ENCODE measurements around the gene BMS1.
A peak's percentile ranks its signal among the peaks of the same experiment; 100 is the strongest.
"Not testable (repeated sequence)": the region's sequence is repeated elsewhere in the genome, so short reads cannot be mapped to it uniquely, and the experiment has no call there.

Gene BMS1, protein sequence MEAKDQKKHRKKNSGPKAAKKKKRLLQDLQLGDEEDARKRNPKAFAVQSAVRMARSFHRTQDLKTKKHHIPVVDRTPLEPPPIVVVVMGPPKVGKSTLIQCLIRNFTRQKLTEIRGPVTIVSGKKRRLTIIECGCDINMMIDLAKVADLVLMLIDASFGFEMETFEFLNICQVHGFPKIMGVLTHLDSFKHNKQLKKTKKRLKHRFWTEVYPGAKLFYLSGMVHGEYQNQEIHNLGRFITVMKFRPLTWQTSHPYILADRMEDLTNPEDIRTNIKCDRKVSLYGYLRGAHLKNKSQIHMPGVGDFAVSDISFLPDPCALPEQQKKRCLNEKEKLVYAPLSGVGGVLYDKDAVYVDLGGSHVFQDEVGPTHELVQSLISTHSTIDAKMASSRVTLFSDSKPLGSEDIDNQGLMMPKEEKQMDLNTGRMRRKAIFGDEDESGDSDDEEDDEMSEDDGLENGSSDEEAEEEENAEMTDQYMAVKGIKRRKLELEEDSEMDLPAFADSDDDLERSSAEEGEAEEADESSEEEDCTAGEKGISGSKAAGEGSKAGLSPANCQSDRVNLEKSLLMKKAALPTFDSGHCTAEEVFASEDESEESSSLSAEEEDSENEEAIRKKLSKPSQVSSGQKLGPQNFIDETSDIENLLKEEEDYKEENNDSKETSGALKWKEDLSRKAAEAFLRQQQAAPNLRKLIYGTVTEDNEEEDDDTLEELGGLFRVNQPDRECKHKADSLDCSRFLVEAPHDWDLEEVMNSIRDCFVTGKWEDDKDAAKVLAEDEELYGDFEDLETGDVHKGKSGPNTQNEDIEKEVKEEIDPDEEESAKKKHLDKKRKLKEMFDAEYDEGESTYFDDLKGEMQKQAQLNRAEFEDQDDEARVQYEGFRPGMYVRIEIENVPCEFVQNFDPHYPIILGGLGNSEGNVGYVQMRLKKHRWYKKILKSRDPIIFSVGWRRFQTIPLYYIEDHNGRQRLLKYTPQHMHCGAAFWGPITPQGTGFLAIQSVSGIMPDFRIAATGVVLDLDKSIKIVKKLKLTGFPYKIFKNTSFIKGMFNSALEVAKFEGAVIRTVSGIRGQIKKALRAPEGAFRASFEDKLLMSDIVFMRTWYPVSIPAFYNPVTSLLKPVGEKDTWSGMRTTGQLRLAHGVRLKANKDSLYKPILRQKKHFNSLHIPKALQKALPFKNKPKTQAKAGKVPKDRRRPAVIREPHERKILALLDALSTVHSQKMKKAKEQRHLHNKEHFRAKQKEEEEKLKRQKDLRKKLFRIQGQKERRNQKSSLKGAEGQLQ

DNA sequence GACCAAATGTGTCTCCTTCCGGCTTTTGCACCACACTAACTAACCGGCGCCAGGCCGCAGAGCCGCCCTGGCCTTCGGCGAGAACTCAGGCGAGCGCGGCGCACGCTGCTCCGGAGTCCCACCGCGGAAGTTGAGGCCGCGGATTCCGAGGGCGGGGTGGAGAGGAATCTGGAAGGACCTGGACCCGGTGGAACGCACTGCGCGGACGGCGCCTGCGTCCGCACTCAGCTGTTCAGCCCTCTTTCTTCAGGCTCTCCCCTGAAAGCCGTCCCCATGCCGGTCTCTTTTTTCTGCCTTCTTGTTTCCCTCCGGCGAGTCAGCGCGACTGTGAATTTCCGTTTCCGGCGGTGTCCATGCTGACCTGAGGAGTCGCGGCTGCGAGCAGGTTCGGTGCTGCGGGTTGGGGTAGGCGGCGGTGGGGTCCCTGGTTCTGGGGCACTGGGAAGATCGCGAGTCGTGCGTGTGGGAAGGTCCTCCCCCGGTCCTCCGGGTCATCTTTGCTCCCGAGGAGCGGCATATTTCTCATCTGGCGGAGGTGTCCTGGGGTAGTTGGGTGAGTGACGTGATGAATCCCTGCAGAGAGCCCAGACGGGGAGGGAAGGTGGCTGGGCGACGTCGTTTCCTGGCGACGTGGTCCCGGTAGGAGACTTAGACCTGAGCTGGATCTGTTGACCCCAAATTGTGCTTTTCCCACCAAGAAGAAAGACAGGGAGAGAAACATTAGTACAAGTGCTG is at the start of gene BMS1:
Gene BMS1, plus strand, starts transcription at position 350 of the 735 bp plus-strand sequence. CDS start 1,600 bp downstream, outside the sequence.
- ChIA-PET POLR2A (interaction anchor here (0.7 to 1.8 kb wide), 13 partner anchors 10 to 160 kb away, joined by 3 to 14 read pairs (median 4); no protein-coding TSS in a partner anchor), CTCF (interaction anchor here (1.3 kb wide), 1 partner anchor 29 kb away, joined by 3 read pairs; no protein-coding TSS in a partner anchor)
- TF ChIP-seq TARDBP (IDR thresholded peaks at IDR 0.05) = no peak; the same call in 1 of the 2 replicates
- no peak for TF ChIP-seq HDGF (IDR thresholded peaks at IDR 0.05; ENCODE audit: borderline replicate concordance)
- no peak for TF ChIP-seq LEF1 (IDR thresholded peaks at IDR 0.05; ENCODE audit: borderline replicate concordance)
- TF ChIP-seq FOXA1 (IDR thresholded peaks at IDR 0.05) = no peak
- TF ChIP-seq CTBP1 (IDR thresholded peaks at IDR 0.05; ENCODE audit: borderline replicate concordance) = peak; percentile 94
- TF ChIP-seq FOXM1 (IDR thresholded peaks at IDR 0.05; ENCODE audit: borderline replicate concordance) = no peak; the same call in 1 of the 2 replicates
- no peak; the same call in 1 of the 2 replicates for TF ChIP-seq FOXK2 (IDR thresholded peaks at IDR 0.05)
- TF ChIP-seq PKNOX1 (IDR thresholded peaks at IDR 0.05) = peak; percentile 84; the same call in 1 of the 2 replicates
- no peak for TF ChIP-seq ZNF384 (IDR thresholded peaks at IDR 0.05)
- TF ChIP-seq ARNT (IDR thresholded peaks at IDR 0.05) = no peak
- TF ChIP-seq NFRKB (IDR thresholded peaks at IDR 0.05) = peak; percentile 57; the same call in 1 of the 2 replicates
- TF ChIP-seq L3MBTL2 (conservative IDR thresholded peaks at IDR 0.05) = peak; percentile 94
- TF ChIP-seq ELF4 (IDR thresholded peaks at IDR 0.05) = peak; percentile 73
- TF ChIP-seq SP1 (IDR thresholded peaks at IDR 0.05) = no peak
- TF ChIP-seq BHLHE40 (IDR thresholded peaks at IDR 0.05; ENCODE audit: borderline replicate concordance) = no peak
- TF ChIP-seq SUZ12 (IDR thresholded peaks at IDR 0.05) = no peak
- peak; percentile 82 for DNase-seq (ENCODE audit: extremely low spot score)

GRCh38 chr10:42734536-42734935 is 48.1 kb upstream of the BMS1 start:
- ChIA-PET CTCF (no interaction called here), POLR2A (interaction anchor here (0.7 kb wide), 1 partner anchor 48 kb away, joined by 3 read pairs; the partner anchor contains the start of gene BMS1)
- DNase-seq (ENCODE audit: extremely low spot score) = no peak
- no peak for TF ChIP-seq FOXA1 (IDR thresholded peaks at IDR 0.05)
- no peak for TF ChIP-seq ELF4 (IDR thresholded peaks at IDR 0.05)
- TF ChIP-seq BHLHE40 (IDR thresholded peaks at IDR 0.05; ENCODE audit: borderline replicate concordance) = no peak

DNA sequence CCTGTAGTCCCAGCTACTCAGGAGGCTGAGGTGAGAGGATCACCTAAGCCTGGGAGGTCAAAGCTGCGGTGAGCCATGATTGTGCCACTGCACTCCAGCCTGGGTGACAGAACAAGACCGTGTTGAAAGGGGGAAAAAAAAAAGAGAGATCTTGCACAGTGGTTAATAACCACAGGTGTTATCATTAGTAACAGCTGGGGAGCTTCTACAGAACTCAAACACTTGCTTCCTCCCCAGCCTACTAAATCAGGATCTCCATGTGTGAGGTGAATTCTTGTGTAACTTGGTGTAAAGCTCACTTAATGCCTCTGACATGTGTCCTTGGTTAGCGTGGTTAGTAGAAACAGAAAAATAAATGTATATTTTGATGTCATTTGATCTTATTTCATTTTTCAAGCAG is 43.9 kb upstream of the BMS1 start:
- no peak for DNase-seq (ENCODE audit: extremely low spot score)
- TF ChIP-seq FOXA1 (IDR thresholded peaks at IDR 0.05) = no peak
- no peak for TF ChIP-seq BHLHE40 (IDR thresholded peaks at IDR 0.05; ENCODE audit: borderline replicate concordance)
- no peak for TF ChIP-seq SUZ12 (IDR thresholded peaks at IDR 0.05)
- ChIA-PET POLR2A (no interaction called here), CTCF (no interaction called here)

- POLR2A ChIA-PET; CTCF ChIA-PET; DNase-seq (ENCODE audit: extremely low spot score): not testable (repeated sequence)
Observed at GRCh38 chr10:42741536-42741935, 41.1 kb upstream of the BMS1 start.

- ChIA-PET CTCF (no interaction called here), POLR2A (no interaction called here)
- DNase-seq (ENCODE audit: extremely low spot score) = no peak
- TF ChIP-seq FOXA1 (IDR thresholded peaks at IDR 0.05) (no peak), CTBP1 (IDR thresholded peaks at IDR 0.05; ENCODE audit: borderline replicate concordance) (no peak), FOXM1 (IDR thresholded peaks at IDR 0.05; ENCODE audit: borderline replicate concordance) (no peak), NFRKB (IDR thresholded peaks at IDR 0.05) (no peak), TARDBP (IDR thresholded peaks at IDR 0.05) (no peak), PKNOX1 (IDR thresholded peaks at IDR 0.05) (no peak), ZNF384 (IDR thresholded peaks at IDR 0.05) (no peak), L3MBTL2 (conservative IDR thresholded peaks at IDR 0.05) (no peak), SP1 (IDR thresholded peaks at IDR 0.05) (no peak), HDGF (IDR thresholded peaks at IDR 0.05; ENCODE audit: borderline replicate concordance) (no peak), FOXK2 (IDR thresholded peaks at IDR 0.05) (no peak), LEF1 (IDR thresholded peaks at IDR 0.05; ENCODE audit: borderline replicate concordance) (no peak), SUZ12 (IDR thresholded peaks at IDR 0.05) (no peak), ARNT (IDR thresholded peaks at IDR 0.05) (no peak), BHLHE40 (IDR thresholded peaks at IDR 0.05; ENCODE audit: borderline replicate concordance) (no peak), ELF4 (IDR thresholded peaks at IDR 0.05) (no peak)
Observed at GRCh38 chr10:42743697-42744096, 38.9 kb upstream of the BMS1 start.

Measured in HEK293T (cell line).